WTC11 (cell line): Measurements from ENCODE around the gene TTLL11.

ENCODE experiments used
- CTCF ChIP-seq: fragments of 200-600 bp; IDR thresholded peaks from 2 replicates; pipeline ENCODE4 v1.8.0; 2022; ENCODE audit warnings: antibody characterized with exemption
- E2F1 ChIP-seq: sonication (generic); formaldehyde crosslinking; IDR thresholded peaks from 2 replicates; pipeline ENCODE4 v1.8.0; 2022; ENCODE audit warnings: mild to moderate bottlenecking, missing genetic modification reagents
- ESRRA ChIP-seq: sonication (generic); formaldehyde crosslinking; IDR thresholded peaks from 2 replicates; pipeline ENCODE4 v1.8.1; 2022; ENCODE audit warnings: mild to moderate bottlenecking, missing genetic modification reagents, borderline replicate concordance
- FOXK1 ChIP-seq: sonication (generic); formaldehyde crosslinking; IDR thresholded peaks from 2 replicates; pipeline ENCODE4 v1.8.0; 2022; ENCODE audit warnings: mild to moderate bottlenecking, moderate library complexity, missing genetic modification reagents
- GABPB1 ChIP-seq: sonication (generic); formaldehyde crosslinking; IDR thresholded peaks from 2 replicates; pipeline ENCODE4 v1.8.1; 2023; ENCODE audit warnings: mild to moderate bottlenecking, missing genetic modification reagents
- MAX ChIP-seq: sonication (generic); formaldehyde crosslinking; IDR thresholded peaks from 2 replicates; pipeline ENCODE4 v1.8.0; 2022; ENCODE audit warnings: mild to moderate bottlenecking, missing genetic modification reagents
- MLX ChIP-seq: sonication (generic); formaldehyde crosslinking; IDR thresholded peaks from 2 replicates; pipeline ENCODE4 v1.8.1; 2023; ENCODE audit warnings: mild to moderate bottlenecking, missing genetic modification reagents, moderate library complexity
- RELA ChIP-seq: sonication (generic); formaldehyde crosslinking; IDR thresholded peaks from 2 replicates; pipeline ENCODE4 v1.8.1; 2022; ENCODE audit warnings: missing genetic modification reagents, mild to moderate bottlenecking, borderline replicate concordance
- TEAD1 ChIP-seq: sonication (generic); formaldehyde crosslinking; IDR thresholded peaks from 2 replicates; pipeline ENCODE4 v1.8.0; 2022; ENCODE audit warnings: mild to moderate bottlenecking, missing genetic modification reagents
- TEAD4 ChIP-seq: sonication (generic); formaldehyde crosslinking; IDR thresholded peaks from 2 replicates; pipeline ENCODE4 v1.8.0; 2022; ENCODE audit warnings: mild to moderate bottlenecking, missing genetic modification reagents
- ZNF138 ChIP-seq: sonication (generic); formaldehyde crosslinking; conservative IDR thresholded peaks from 2 replicates; pipeline ENCODE4 v1.8.1; 2022; ENCODE audit warnings: mild to moderate bottlenecking, moderate library complexity, missing genetic modification reagents
- ZNF263 ChIP-seq: sonication (generic); formaldehyde crosslinking; IDR thresholded peaks from 2 replicates; pipeline ENCODE4 v1.8.1; 2022; ENCODE audit warnings: low read depth, mild to moderate bottlenecking, moderate library complexity, missing genetic modification reagents
- ZNF425 ChIP-seq: fragments of 250-450 bp; sonication (Bioruptor Pico); conservative IDR thresholded peaks from 2 replicates; pipeline ENCODE4 v1.9.0; 2021; ENCODE audit warnings: mild to moderate bottlenecking

GRCh38 chr9:122127396-122127798, 34.3 kb upstream of the TTLL11 start:
- TF ChIP-seq CTCF, result no peak
- no peak for TF ChIP-seq GABPB1 (CRISPR knock-in tag)
- TF ChIP-seq ZNF263 (CRISPR knock-in tag), result no peak
- no peak for TF ChIP-seq MAX
- TF ChIP-seq TEAD1 (CRISPR knock-in tag), result no peak
- TF ChIP-seq ESRRA (CRISPR knock-in tag), result no peak
- TF ChIP-seq E2F1, result no peak
- no peak for TF ChIP-seq FOXK1 (CRISPR knock-in tag)
- no peak for TF ChIP-seq ZNF138
- no peak for TF ChIP-seq TEAD4 (CRISPR knock-in tag)
- no peak for TF ChIP-seq MLX (CRISPR knock-in tag)
- no peak for TF ChIP-seq ZNF425 (CRISPR knock-in tag)
- no peak for TF ChIP-seq RELA (CRISPR knock-in tag)
